ENCODE data around the gene AKT2.
A peak's percentile ranks its signal among the peaks of the same experiment; 100 is the strongest.

The AKT2 gene

GRCh38 chr19:40285353-40286234 is 449 bp upstream of the AKT2 start:
- no peak for TF ChIP-seq CTCF (IDR thresholded peaks at IDR 0.05; ENCODE audit: insufficient read depth, low read depth, low read length, missing control alignments)
- peak overlapping the region; percentile 80 for H3K4me3 ChIP-seq (ENCODE audit: low read length)
- peak; percentile 99 for DNase-seq (ENCODE audit: low read depth)

DNA sequence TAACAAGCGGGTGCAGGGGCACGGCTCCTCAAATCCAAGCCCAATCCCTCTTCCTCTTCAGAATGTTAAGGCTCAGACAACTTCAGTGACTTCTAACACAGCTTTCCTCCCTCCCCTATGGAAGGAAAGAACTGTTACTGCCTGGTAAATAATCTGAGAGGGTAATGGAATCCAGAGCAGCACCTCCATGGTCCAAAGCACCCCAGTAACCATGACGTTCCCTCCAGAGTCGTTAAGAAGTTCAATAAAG is 969 bp downstream of the AKT2 start:
- no peak for TF ChIP-seq CTCF (IDR thresholded peaks at IDR 0.05; ENCODE audit: insufficient read depth, low read depth, low read length, missing control alignments)
- H3K4me3 ChIP-seq (ENCODE audit: low read length) = peak overlapping the region; percentile 80
- no peak for DNase-seq (ENCODE audit: low read depth)

GRCh38 chr19:40283414-40284250 is 1.5 kb downstream of the AKT2 start:
- peak overlapping the region; percentile 80 for H3K4me3 ChIP-seq (ENCODE audit: low read length)
- TF ChIP-seq CTCF (IDR thresholded peaks at IDR 0.05; ENCODE audit: insufficient read depth, low read depth, low read length, missing control alignments) = no peak
- no peak for DNase-seq (ENCODE audit: low read depth)

DNA sequence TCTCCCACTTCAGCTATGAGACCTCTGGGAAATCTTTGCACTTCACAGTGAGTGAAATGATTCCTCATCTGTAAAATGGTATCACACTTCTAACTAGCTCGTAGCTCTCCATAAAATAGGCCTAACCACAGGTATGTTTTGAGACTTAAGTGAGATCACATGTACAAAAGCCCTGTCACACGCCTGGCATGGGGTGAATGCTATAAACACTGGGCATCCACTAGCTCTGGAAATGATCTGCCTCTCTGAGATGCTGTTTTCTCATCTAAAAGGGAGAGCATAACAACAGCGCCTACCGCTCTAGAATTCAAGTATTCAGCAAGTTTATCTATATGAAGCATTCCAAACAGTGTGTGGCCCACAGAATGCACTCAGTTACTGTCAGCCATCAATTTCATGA is 2.2 kb downstream of the AKT2 start:
- no peak for DNase-seq (ENCODE audit: low read depth)
- H3K4me3 ChIP-seq (ENCODE audit: low read length) = no peak overlapping the region
- no peak for TF ChIP-seq CTCF (IDR thresholded peaks at IDR 0.05; ENCODE audit: insufficient read depth, low read depth, low read length, missing control alignments)

GRCh38 chr19:40282209-40282580 is 3.0 kb downstream of the AKT2 start:
- DNase-seq (ENCODE audit: low read depth) = no peak
- TF ChIP-seq CTCF (IDR thresholded peaks at IDR 0.05; ENCODE audit: insufficient read depth, low read depth, low read length, missing control alignments) = no peak
- H3K4me3 ChIP-seq (ENCODE audit: low read length) = no peak overlapping the region

DNA sequence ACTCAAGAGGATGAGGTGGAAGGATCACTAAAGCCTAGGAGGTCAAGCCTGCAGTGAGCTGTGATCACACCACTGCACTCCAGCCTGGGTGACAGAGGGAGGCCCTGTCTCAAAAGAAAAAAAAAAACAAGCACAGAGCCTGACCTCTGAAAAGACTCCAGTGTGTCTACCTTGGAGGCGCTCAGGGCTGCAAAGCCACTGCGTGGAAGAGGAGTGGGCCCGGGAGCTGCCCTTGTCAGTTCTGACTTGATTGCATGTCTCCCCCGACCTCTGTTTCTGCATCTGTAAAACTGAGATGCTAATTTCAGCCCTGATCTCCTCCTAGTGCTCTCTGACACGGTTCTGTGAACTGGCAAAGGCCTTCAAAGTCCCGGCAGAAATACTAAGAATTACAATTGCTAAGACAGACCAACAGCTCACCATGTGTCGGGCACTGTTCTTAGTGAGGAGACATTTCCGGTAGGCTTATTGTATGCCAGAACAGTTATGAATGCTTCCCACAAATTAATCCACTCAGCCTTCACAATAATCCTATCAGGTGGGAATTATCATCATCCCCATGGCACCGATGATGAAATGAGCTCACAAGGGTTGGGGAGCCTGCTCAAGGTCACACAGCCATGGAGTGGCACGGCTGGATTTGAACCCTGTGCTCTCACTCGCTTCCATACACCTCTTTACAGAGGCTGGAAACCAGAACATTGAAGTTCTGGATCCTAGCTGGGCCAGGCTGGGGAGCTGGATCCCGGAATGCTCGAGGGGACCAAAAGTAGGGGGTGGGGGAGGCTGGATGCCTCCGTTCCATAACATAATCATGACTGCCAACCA is 3.5 kb downstream of the AKT2 start:
- no peak for TF ChIP-seq CTCF (IDR thresholded peaks at IDR 0.05; ENCODE audit: insufficient read depth, low read depth, low read length, missing control alignments)
- H3K4me3 ChIP-seq (ENCODE audit: low read length) = no peak overlapping the region
- DNase-seq (ENCODE audit: low read depth) = no peak
